ENCODE results near the gene WFDC2.
A peak's percentile ranks its signal among the peaks of the same experiment; 100 is the strongest.

The WFDC2 gene

GRCh38 chr20:45456632-45457031 lies 12.9 kb upstream of the WFDC2 start:
- no peaks in the 10 kb centered on the region for H4K20me1 ChIP-seq (ENCODE audit: control insufficient read depth, insufficient read depth, low read depth, low read length)
- H3K4me1 ChIP-seq (ENCODE audit: control insufficient read depth, low read length) = peaks cover 6% of the 10 kb centered on the region
- no peaks in the 10 kb centered on the region for H3K79me2 ChIP-seq (ENCODE audit: control insufficient read depth, low read length)
- no peak overlapping the region for H3K4me3 ChIP-seq (ENCODE audit: low read length)
- no peak overlapping the region for H3K27ac ChIP-seq (ENCODE audit: low read depth, low read length)
- no peaks in the 10 kb centered on the region for H3K9me3 ChIP-seq (ENCODE audit: control insufficient read depth, insufficient read depth, low read length)
- peaks cover 8% of the 10 kb centered on the region; the same call in 1 of the 2 replicates for H3K27me3 ChIP-seq (ENCODE audit: control insufficient read depth, low read length)
- no peaks in the 10 kb centered on the region for H3F3A ChIP-seq (ENCODE audit: control insufficient read depth, insufficient read depth)
- no peak overlapping the region for H3K4me2 ChIP-seq (ENCODE audit: low read length)
- TF ChIP-seq EZH2phosphoT487 (IDR thresholded peaks at IDR 0.05; ENCODE audit: borderline replicate concordance, low read length) = no peak
- peak; percentile 72 for TF ChIP-seq CTCF (IDR thresholded peaks at IDR 0.05; ENCODE audit: low read depth, low read length, poor library complexity, severe bottlenecking)
- no peaks in the 10 kb centered on the region for H3K36me3 ChIP-seq (ENCODE audit: control insufficient read depth, low read length)
- no peaks in the 10 kb centered on the region for H3K9me2 ChIP-seq (replicated peaks; ENCODE audit: control insufficient read depth, low read length)

DNA sequence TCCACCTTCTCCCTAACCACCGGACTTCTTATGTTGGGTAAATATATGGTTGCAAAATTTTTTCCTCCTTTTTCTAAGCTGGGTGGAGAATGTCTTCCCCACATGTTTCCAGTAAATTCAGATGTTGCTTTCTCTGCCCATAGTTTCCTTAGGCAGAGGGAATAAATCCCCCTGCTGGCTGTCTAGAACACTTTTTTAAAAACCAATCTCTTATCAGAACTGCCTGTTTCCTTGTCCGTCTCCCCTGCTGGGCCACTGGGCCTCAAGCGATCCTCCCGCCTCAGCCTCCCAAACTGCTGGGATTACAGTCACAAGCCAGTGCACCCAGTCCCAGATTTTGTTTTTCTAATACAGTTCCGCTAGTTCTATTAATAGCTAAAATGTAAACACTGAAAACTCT lies 9.9 kb upstream of the WFDC2 start:
- no peaks in the 10 kb centered on the region for H3F3A ChIP-seq (ENCODE audit: control insufficient read depth, insufficient read depth)
- peaks cover 33% of the 10 kb centered on the region for H3K27me3 ChIP-seq (ENCODE audit: control insufficient read depth, low read length)
- H3K4me1 ChIP-seq (ENCODE audit: control insufficient read depth, low read length) = no peaks in the 10 kb centered on the region
- no peaks in the 10 kb centered on the region for H3K9me2 ChIP-seq (replicated peaks; ENCODE audit: control insufficient read depth, low read length)
- peak; percentile 24 for TF ChIP-seq CTCF (IDR thresholded peaks at IDR 0.05; ENCODE audit: low read depth, low read length, poor library complexity, severe bottlenecking)
- TF ChIP-seq EZH2phosphoT487 (IDR thresholded peaks at IDR 0.05; ENCODE audit: borderline replicate concordance, low read length) = no peak
- H3K36me3 ChIP-seq (ENCODE audit: control insufficient read depth, low read length) = no peaks in the 10 kb centered on the region
- no peak overlapping the region for H3K4me3 ChIP-seq (ENCODE audit: low read length)
- no peaks in the 10 kb centered on the region for H3K9me3 ChIP-seq (ENCODE audit: control insufficient read depth, insufficient read depth, low read length)
- no peak overlapping the region for H3K4me2 ChIP-seq (ENCODE audit: low read length)
- H3K79me2 ChIP-seq (ENCODE audit: control insufficient read depth, low read length) = no peaks in the 10 kb centered on the region
- H4K20me1 ChIP-seq (ENCODE audit: control insufficient read depth, insufficient read depth, low read depth, low read length) = no peaks in the 10 kb centered on the region
- H3K27ac ChIP-seq (ENCODE audit: low read depth, low read length) = no peak overlapping the region

DNA sequence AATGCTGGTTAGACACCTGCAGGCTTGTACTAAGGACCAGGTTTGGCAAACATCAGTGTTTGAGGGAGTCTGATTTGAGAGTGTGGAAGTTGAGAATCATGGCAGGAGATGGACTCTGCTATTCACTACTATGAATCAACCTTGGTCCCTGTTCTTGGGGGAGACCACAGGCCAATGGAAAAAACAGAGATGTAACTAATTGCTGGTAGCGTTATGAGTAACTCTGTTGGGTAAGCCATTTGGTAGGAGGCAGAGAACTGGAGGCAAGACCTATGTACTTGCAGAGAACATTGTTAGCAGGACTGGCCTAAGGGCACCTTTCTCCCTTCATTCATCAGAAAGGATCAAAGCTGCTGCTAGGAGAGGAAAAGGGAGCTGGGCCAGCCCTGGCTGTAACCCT lies 8.3 kb upstream of the WFDC2 start:
- no peaks in the 10 kb centered on the region for H3K79me2 ChIP-seq (ENCODE audit: control insufficient read depth, low read length)

More for the DNA sequence above, 8.3 kb upstream of the WFDC2 start:
- Histone ChIP-seq H3K4me1 (ENCODE audit: control insufficient read depth, low read length) (no peaks in the 10 kb centered on the region), H3F3A (ENCODE audit: control insufficient read depth, insufficient read depth) (no peaks in the 10 kb centered on the region), H4K20me1 (ENCODE audit: control insufficient read depth, insufficient read depth, low read depth, low read length) (no peaks in the 10 kb centered on the region), H3K36me3 (ENCODE audit: control insufficient read depth, low read length) (no peaks in the 10 kb centered on the region), H3K4me2 (ENCODE audit: low read length) (no peak overlapping the region), H3K9me2 (replicated peaks; ENCODE audit: control insufficient read depth, low read length) (no peaks in the 10 kb centered on the region), H3K4me3 (ENCODE audit: low read length) (no peak overlapping the region), H3K27me3 (ENCODE audit: control insufficient read depth, low read length) (peaks cover 46% of the 10 kb centered on the region), H3K9me3 (ENCODE audit: control insufficient read depth, insufficient read depth, low read length) (no peaks in the 10 kb centered on the region), H3K27ac (ENCODE audit: low read depth, low read length) (no peak overlapping the region)
- TF ChIP-seq CTCF (IDR thresholded peaks at IDR 0.05; ENCODE audit: low read depth, low read length, poor library complexity, severe bottlenecking) (no peak), EZH2phosphoT487 (IDR thresholded peaks at IDR 0.05; ENCODE audit: borderline replicate concordance, low read length) (no peak)
